HG03442 (cell line): ENCODE data around the gene TSPAN12.

Experiments used
- ATAC-seq: cut with Tn5 transposase; IDR thresholded peaks from one replicate; pipeline ENCODE4 v1.9.1; 2021; ENCODE audit warnings: mild to moderate bottlenecking, moderate library complexity; ENCODE audit not compliant: unreplicated experiment

TSPAN12 gene

DNA sequence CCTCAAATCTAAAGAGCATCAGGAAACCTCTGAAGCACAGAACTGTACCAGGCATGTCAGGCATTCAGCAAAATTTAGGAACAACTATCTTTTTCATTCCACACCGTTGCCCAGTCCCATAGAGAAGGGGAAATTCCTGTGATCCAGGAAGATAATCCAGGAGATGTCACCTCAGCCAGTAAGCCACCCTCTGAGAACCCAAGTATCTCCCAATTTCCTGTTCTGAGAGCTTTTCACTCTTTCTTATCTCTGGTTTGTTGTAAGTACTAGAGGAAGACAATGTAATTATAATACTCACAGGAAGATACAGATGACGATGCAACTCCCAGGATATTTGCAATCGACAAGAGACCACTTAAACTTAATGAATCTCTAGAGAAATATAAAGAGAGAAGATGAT lies 97.1 kb downstream of the TSPAN12 start:
- no peak for ATAC-seq

- ATAC-seq = peak; percentile 88
These were observed 97.9 kb downstream of the TSPAN12 start for GRCh38 chr7:120760050-120760449.

DNA sequence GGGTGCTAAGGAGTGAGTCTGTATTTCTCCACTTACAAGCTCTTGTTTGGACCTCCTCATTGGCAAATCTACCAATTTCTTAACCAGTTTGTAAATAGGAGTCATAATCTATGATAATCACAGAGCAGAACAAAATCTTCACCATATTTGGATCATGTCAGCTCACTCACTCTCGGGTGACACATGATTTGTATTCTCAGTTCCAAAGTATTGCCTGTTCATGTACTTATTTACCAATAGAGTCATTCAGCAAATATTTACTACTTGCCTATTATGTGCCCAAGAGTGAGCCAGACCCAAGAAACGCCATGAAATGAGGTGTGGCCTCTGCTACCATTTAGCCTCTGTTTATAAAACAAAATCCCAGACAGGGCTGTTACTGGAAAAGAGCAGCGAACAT lies 114.8 kb downstream of the TSPAN12 start:
- ATAC-seq = no peak

DNA sequence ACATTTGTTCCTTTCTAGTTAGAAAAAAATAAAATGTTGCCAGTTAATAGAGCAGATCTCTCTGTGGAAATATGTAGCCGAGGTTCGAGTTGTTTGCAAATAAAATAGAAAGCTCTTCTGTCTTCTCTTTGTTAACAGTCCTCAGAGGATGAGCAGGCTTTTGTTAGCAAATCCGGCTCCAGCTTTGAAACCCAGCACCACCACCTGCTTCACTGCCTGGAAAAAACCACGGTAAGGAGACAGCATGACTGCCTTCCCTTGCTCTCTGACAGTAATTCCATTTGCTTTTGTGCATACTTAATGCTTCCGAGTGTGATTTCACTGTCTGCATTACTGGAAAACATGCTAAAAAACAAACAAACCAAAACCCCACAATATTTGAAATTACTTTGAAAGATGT lies 115.6 kb downstream of the TSPAN12 start:
- ATAC-seq = no peak

GRCh38 chr7:120741371-120742042 lies 116.4 kb downstream of the TSPAN12 start:
- ATAC-seq = no peak

- no peak for ATAC-seq
These were observed 117.6 kb downstream of the TSPAN12 start for GRCh38 chr7:120740348-120740747.

DNA sequence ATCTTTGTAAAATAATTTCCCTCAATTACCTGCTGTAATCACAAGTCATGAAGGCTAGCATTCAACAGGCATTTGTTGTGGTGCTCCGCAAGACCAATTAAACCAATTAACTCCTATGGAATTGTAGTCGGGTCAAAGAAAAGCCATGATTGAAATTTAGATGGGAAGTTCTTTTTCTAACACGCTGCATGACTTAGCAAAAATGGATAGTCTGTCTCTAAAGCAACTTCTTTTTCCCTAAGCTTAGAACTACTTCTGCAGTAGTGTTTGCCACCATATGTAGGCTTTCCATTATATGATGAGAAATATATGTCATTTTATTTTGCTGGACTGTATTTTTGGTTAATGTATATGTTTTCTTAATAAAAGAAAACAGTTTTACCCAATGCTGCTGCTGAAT lies 119.1 kb downstream of the TSPAN12 start:
- ATAC-seq = no peak
